Fibroblast of the aortic adventitia (primary cell): Measurements from ENCODE around the gene TNS3. TPM values are rescaled to one million over a fixed set of nuclear protein-coding genes. Genes with fewer than 3 reads are reported as not detected.

Experiments used
- DNase-seq: peaks from one replicate; pipeline ENCODE4 v3.0.0-alpha.2; 2010; ENCODE audit warnings: low read depth
- H3K4me3 ChIP-seq: 2 replicates; pipeline ENCODE4 v1.5.1; 2011; ENCODE audit warnings: low read depth, mild to moderate bottlenecking, control low read depth, low read length, moderate library complexity
- total RNA-seq: library from RNA; depleted of rRNA; stranded (reverse); fragments of >200 nt; gene quantifications from 2 replicates; pipeline ENCODE4 v1.2.3, GENCODE V29; 2012; ENCODE audit warnings: low replicate concordance
- TF ChIP-seq, protein P1 (sequence below): IDR thresholded peaks from 2 replicates; pipeline ENCODE4 v1.5.1; 2011; ENCODE audit warnings: mild to moderate bottlenecking, low read length, control low read depth, inconsistent platforms; ENCODE audit not compliant: insufficient read depth

The TNS3 gene
- total RNA-seq, 1 donor = 28.3 TPM

DNA sequence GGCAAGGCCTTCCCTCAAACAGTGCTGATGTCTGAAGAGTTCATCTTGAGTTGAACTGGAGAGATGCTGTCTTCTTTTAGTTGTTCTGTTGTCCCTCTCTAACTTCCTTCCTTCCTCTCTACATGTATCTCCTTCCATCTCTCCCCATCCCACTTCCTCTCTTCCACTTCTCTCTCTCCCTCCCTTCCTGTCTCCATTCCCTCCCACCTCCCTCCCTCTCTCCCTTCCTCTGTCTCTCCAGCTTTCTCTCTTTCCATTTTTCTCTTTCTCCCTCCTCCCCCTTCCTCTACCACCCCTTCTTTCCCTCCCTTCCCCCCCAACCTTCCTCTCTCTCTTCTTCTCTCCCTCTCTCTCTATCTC is 40.7 kb upstream of the TNS3 start:
- TF ChIP-seq, protein P1, sequence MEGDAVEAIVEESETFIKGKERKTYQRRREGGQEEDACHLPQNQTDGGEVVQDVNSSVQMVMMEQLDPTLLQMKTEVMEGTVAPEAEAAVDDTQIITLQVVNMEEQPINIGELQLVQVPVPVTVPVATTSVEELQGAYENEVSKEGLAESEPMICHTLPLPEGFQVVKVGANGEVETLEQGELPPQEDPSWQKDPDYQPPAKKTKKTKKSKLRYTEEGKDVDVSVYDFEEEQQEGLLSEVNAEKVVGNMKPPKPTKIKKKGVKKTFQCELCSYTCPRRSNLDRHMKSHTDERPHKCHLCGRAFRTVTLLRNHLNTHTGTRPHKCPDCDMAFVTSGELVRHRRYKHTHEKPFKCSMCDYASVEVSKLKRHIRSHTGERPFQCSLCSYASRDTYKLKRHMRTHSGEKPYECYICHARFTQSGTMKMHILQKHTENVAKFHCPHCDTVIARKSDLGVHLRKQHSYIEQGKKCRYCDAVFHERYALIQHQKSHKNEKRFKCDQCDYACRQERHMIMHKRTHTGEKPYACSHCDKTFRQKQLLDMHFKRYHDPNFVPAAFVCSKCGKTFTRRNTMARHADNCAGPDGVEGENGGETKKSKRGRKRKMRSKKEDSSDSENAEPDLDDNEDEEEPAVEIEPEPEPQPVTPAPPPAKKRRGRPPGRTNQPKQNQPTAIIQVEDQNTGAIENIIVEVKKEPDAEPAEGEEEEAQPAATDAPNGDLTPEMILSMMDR = no peak
- H3K4me3 ChIP-seq = no peak overlapping the region
- no peak for DNase-seq

- DNase-seq = no peak
- TF ChIP-seq, protein P1 = no peak
- H3K4me3 ChIP-seq = no peak overlapping the region
Observed at GRCh38 chr7:47621979-47622561, 40.2 kb upstream of the TNS3 start.

GRCh38 chr7:47621347-47621746 is 39.4 kb upstream of the TNS3 start:
- TF ChIP-seq, protein P1 = no peak
- no peak for DNase-seq
- H3K4me3 ChIP-seq = no peak overlapping the region

DNA sequence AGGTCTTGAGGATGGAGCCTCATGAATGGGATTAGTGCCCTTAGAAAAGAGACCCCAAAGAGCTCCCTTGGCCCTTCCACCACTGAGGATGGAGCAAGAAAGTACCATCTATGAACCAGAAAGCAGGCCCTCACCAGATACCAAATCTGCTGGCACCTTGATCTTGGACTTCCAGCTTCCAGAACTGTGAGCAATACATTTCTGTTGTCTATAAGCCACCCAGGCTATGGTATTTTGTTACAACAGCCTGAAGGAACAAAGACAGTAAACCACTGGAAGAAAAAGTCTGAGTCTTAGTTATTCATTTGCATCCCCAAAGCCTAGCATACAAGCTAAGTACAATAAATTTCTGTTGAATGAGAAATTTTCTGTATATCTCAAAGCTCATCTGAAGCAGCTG is 37.9 kb upstream of the TNS3 start:
- TF ChIP-seq, protein P1 = no peak
- H3K4me3 ChIP-seq = no peak overlapping the region
- DNase-seq = no peak

GRCh38 chr7:47617131-47617530 is 35.2 kb upstream of the TNS3 start:
- TF ChIP-seq, protein P1 = no peak
- no peak for DNase-seq
- H3K4me3 ChIP-seq = no peak overlapping the region

DNA sequence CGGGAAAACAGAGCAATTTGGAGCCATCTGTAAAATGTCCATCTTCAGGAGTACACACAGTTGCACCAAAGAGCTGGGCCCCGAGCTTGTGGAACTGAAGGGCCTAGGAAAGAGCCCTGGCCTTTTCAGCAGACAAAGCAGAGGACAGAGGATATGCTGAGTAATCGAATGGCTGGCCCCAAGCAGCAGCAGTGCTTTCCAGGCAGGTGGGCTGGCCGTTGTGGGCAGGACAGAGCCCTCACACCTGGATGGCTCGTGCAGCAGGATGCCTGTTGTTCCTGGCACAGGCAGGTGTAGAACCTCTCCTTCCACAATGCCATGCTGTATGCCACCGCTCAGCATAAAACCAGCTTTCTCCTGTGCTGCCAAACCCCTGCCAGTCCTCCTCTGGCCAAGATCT is 32.5 kb upstream of the TNS3 start:
- no peak overlapping the region for H3K4me3 ChIP-seq
- TF ChIP-seq, protein P1 = no peak
- DNase-seq = no peak

DNA sequence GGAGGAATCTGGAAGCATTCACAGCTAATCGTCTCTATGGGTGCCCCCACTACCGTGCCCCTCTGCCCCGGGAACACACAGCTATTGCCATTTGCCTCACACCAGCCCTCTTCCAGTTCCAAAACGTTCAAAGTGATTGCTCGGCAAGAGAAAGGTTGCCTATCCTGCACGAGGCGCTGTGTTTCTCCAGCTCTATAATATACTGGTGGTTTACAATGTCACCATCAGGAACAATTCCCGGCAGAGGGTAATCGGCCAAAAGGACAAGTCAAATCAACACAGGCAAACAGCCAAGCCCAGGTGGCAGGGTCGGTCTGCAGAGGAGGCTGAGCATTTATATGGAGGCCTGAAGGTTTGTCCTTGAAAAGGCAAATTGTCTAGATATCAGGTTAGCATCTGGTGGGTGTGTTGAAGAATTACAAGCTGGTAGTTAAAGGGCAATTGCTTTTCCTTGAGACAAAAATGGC is 29.2 kb upstream of the TNS3 start:
- TF ChIP-seq, protein P1 = no peak
- H3K4me3 ChIP-seq = no peak overlapping the region
- no peak for DNase-seq
